ENCODE results near the gene ZNF274. TPM values are rescaled to one million over a fixed set of nuclear protein-coding genes. Genes with fewer than 3 reads are reported as not detected.

ZNF274 gene
- total and polyA plus RNA-seq, 2 of the 8 experiments (the other 6 are each of a cell fraction or from before 2014, with no cell fraction given) = 13.3 to 25.1 TPM

DNA sequence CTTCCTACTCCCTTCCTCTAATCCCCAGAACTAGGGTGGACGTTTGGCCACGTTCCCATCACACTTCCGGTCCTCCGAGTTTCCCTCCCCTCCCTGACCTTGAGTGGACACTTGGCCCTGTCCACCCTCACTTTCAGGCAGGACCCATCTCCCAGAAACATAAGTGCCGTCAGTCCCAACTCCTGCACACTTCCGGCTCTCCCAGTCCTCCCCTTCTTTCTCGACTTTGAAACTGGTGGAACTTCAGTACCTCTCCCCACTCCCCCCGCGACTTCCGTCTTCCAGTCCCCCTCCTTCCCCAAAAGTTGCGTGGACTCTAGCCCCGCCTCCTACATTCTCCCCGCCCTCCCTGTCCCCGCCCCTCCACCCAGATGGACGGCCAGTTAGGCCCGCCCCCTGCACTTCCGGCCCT is 278 bp upstream of the ZNF274 start:
- H4K20me1 ChIP-seq (replicated peaks in 1 of 2; ENCODE audit: control insufficient read depth in 1 of 2, insufficient read depth in 2 of 2, low read length in 2 of 2) = no peaks in the 10 kb centered on the region
- 0 out of 2 replicates have a peak overlapping the region, but pooled peaks have one; percentile 68 for H2AK5ac ChIP-seq (ENCODE audit: low read depth, low read length)
- no peak overlapping the region for H3K56ac ChIP-seq (replicated peaks; ENCODE audit: insufficient read length, low read depth, low read length)
- H3K79me1 ChIP-seq (ENCODE audit: low read depth, low read length) = peaks cover 4% of the 10 kb centered on the region
- H3K14ac ChIP-seq (ENCODE audit: insufficient read length) = no peak overlapping the region
- H3K27me3 ChIP-seq (replicated peaks in 1 of 4; ENCODE audit: control insufficient read depth in 3 of 4, extremely low read depth in 1 of 4, insufficient read depth in 3 of 4, low read length in 3 of 4) = no peaks in the 10 kb centered on the region
- ChIA-PET CTCF (ENCODE audit: partially characterized antibody) (interaction anchor here (0.6 to 1.9 kb wide), 4 partner anchors 9 to 212 kb away, joined by 3 to 7 read pairs (median 4); no protein-coding TSS in a partner anchor), POLR2A (ENCODE audit: partially characterized antibody) (interaction anchor here (0.6 to 2.2 kb wide), 31 partner anchors 9 to 248 kb away, joined by 3 to 25 read pairs (median 4); partner anchors contain the start of genes ERVK3-1, ZNF135, ZNF329 and ZNF418)
- H4K5ac ChIP-seq (ENCODE audit: insufficient read length, low read depth, low read length) = no peak overlapping the region
- DNase-seq (ENCODE audit: low read depth in 1 of 2, low spot score in 2 of 2) (no peak), FAIRE-seq (no peak)
- no peak overlapping the region for H2BK20ac ChIP-seq (ENCODE audit: low read length)
- H3K23me2 ChIP-seq (ENCODE audit: low read depth, low read length) = peaks cover 9% of the 10 kb centered on the region; the same call in 1 of the 2 replicates
- peaks cover 2 to 12% of the 10 kb centered on the region in 2 experiments; a peak in 2 of 4 replicates for H3K79me2 ChIP-seq (ENCODE audit: control insufficient read depth in 1 of 2, insufficient read depth in 2 of 2, low read length in 2 of 2)
- H3K4me1 ChIP-seq (replicated peaks in 1 of 4; ENCODE audit: control insufficient read depth in 3 of 4, insufficient read depth in 4 of 4, low read length in 3 of 4) = no peaks in the 10 kb centered on the region; a peak in 1 of 7 replicates
- WGBS, 2 experiments (ENCODE audit: extremely low coverage in 1 of 2, insufficient coverage in 1 of 2, insufficient read length in 1 of 2, insufficient replicate concordance in 2 of 2, low coverage in 1 of 2, low lambda C conversion rate in 2 of 2, missing lambda C conversion rate in 1 of 2) = 58% methylated on average over 7 of the region's 17 CpGs; no CpG with 5 or more reads in 1 of the 2 experiments
- peaks cover 37% of the 10 kb centered on the region in 2 experiments for H3K9me3 ChIP-seq (ENCODE audit: insufficient read depth in 2 of 2, low read depth in 1 of 2, low read length in 1 of 2)
- H4K8ac ChIP-seq (ENCODE audit: extremely low read depth, insufficient read depth, low read length) = no peak overlapping the region
- H2BK120ac ChIP-seq (replicated peaks; ENCODE audit: low read depth, low read length) = no peak overlapping the region
- peak overlapping the region; percentile 33 for H3K4ac ChIP-seq (replicated peaks; ENCODE audit: insufficient read length, low read depth, low read length)
- no peak overlapping the region for H3K23ac ChIP-seq (ENCODE audit: insufficient read length)
- peak overlapping the region; percentile 69 for H3K4me2 ChIP-seq (ENCODE audit: insufficient read depth in 1 of 2, low read depth in 2 of 2, low read length in 2 of 2)
- peak overlapping the region; percentile 70 for H4K91ac ChIP-seq (replicated peaks; ENCODE audit: insufficient read length, low read length)
- peak overlapping the region; percentile 78 for H2BK12ac ChIP-seq (ENCODE audit: low read depth, low read length)
- 0 out of 2 replicates have a peak overlapping the region, but pooled peaks have one; percentile 14 for H3K27ac ChIP-seq (ENCODE audit: low read depth, low read length)
- H2BK15ac ChIP-seq (ENCODE audit: low read length) = peak overlapping the region; percentile 66; the same call in 1 of the 2 replicates
- peak overlapping the region in 1 of 4 experiments; percentile 98; a peak in 3 of 7 replicates for H3K9ac ChIP-seq (replicated peaks in 1 of 4; ENCODE audit: extremely low read depth in 1 of 4, low read depth in 3 of 4, low read length in 3 of 4)
- H2BK5ac ChIP-seq (ENCODE audit: low read depth, low read length) = peak overlapping the region; percentile 26
- peak overlapping the region; percentile 14; the same call in 1 of the 2 replicates for H3K18ac ChIP-seq (ENCODE audit: extremely low read depth, low read length)
- TF ChIP-seq SP1 (IDR thresholded peaks at IDR 0.05; ENCODE audit: low read depth, low read length) = no peak
- TF ChIP-seq NRF1 (IDR thresholded peaks at IDR 0.05; ENCODE audit: low read depth, low read length) = no peak
- TF ChIP-seq SIX5 (IDR thresholded peaks at IDR 0.05; ENCODE audit: low read depth, low read length) = no peak
- no peak for TF ChIP-seq HDAC2 (IDR thresholded peaks at IDR 0.05; ENCODE audit: borderline replicate concordance in 1 of 2, low read depth in 2 of 2, low read length in 2 of 2)
- TF ChIP-seq KDM4A (IDR thresholded peaks at IDR 0.05; ENCODE audit: low read depth, low read length, severe bottlenecking) = no peak
- no peak for TF ChIP-seq RFX5 (IDR thresholded peaks at IDR 0.05; ENCODE audit: borderline replicate concordance, low read depth, low read length)
- TF ChIP-seq, protein P1, sequence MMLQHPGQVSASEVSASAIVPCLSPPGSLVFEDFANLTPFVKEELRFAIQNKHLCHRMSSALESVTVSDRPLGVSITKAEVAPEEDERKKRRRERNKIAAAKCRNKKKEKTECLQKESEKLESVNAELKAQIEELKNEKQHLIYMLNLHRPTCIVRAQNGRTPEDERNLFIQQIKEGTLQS (IDR thresholded peaks at IDR 0.05; ENCODE audit: insufficient read depth, low read depth, low read length) = no peak
- peak overlapping the region; percentile 31 to 97 (median 68); a peak in 7 of 8 replicates for H3K4me3 ChIP-seq (ENCODE audit: extremely low read depth in 1 of 4, insufficient read depth in 2 of 4, low read depth in 3 of 4, low read length in 4 of 4)
- peak overlapping the region; percentile 76; the same call in 1 of the 2 replicates for H2AFZ ChIP-seq (ENCODE audit: low read length)
- peaks cover 9 to 27% (median 22%) of the 10 kb centered on the region in 4 experiments; a peak in 7 of 8 replicates for H3K36me3 ChIP-seq (ENCODE audit: control insufficient read depth in 2 of 4, insufficient read depth in 4 of 4, low read length in 3 of 4)
